ENCODE measurements around the gene IQSEC1.

DNA sequence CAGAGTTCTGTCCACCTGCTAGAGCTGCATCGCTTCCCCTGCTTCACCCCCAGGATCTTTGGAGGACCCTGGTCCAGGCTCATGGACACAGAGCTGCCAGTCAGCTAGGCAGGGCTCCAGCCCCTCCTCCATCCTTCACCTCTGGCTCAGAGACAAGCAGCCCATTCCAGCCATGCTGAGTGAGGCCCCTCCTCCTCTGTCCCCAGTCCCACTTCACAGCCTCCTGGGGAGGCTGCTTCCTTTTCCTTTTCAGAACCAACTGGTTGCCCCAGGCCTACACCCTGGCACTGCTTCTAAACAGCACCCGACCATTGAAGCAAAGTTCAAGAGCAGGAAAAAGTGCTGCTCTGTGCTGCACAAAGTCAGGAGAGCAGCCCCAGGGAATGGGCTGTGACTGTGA is 22.2 kb downstream of the IQSEC1 start:
- TF ChIP-seq, protein P1, sequence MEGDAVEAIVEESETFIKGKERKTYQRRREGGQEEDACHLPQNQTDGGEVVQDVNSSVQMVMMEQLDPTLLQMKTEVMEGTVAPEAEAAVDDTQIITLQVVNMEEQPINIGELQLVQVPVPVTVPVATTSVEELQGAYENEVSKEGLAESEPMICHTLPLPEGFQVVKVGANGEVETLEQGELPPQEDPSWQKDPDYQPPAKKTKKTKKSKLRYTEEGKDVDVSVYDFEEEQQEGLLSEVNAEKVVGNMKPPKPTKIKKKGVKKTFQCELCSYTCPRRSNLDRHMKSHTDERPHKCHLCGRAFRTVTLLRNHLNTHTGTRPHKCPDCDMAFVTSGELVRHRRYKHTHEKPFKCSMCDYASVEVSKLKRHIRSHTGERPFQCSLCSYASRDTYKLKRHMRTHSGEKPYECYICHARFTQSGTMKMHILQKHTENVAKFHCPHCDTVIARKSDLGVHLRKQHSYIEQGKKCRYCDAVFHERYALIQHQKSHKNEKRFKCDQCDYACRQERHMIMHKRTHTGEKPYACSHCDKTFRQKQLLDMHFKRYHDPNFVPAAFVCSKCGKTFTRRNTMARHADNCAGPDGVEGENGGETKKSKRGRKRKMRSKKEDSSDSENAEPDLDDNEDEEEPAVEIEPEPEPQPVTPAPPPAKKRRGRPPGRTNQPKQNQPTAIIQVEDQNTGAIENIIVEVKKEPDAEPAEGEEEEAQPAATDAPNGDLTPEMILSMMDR (IDR thresholded peaks at IDR 0.05; ENCODE audit: insufficient read depth, low read depth, low read length): no peak
- TF ChIP-seq EZH2 (IDR thresholded peaks at IDR 0.05; ENCODE audit: insufficient read depth, low read length): no peak
